NOMO-1 treated with DMSO at 0.1 percent for 48 hours (cell line): ENCODE data around the gene VSIR.
A peak's percentile ranks its signal among the peaks of the same experiment; 100 is the strongest.

Experiments used
- DNase-seq: peaks from one replicate; lab custom pipeline; 2025; ENCODE audit not compliant: unreplicated experiment; lab: John Stamatoyannopoulos, UW

The VSIR gene

DNA sequence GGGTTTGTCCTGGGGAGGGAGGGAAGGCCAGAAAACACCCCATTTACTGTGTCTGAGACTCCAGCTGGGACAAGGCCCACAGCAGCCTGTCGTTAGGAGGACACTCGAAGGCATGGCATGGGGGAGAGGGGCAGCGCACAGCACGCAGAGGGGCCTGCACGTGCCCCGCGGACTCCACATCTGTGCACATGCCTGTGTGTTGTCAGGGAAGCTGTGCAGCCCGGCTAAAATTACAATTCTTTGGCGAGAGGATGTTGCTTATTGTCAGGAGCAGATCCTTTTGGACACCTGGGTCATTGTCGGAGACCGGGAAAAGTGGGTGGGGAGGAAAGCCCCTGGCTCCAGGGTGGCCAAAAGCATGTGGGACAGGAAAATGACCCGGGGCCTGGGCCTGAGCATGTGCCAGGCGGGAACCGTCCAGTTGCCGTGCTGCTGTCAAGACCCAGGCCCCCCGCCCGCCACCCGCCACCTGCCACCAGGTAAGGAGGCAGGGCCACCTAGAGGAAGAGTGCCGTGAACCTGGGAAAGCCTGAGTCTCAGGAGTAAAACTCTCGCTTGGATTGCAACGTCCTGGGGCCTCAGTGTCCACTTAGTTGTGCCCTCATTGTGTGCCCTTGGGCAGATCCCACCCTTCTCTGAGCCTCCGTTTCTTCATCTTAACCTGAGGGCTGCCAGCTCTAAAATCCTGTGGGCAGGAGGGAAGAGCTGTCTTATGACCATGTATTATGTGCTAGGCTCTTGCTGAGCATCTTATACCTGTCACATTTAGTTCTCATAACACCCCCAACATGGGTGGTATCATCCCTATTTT lies 7.2 kb downstream of the VSIR start:
- no peak for DNase-seq

- DNase-seq = no peak
Measured at GRCh38 chr10:71765176-71765904, 8.0 kb downstream of the VSIR start.

DNA sequence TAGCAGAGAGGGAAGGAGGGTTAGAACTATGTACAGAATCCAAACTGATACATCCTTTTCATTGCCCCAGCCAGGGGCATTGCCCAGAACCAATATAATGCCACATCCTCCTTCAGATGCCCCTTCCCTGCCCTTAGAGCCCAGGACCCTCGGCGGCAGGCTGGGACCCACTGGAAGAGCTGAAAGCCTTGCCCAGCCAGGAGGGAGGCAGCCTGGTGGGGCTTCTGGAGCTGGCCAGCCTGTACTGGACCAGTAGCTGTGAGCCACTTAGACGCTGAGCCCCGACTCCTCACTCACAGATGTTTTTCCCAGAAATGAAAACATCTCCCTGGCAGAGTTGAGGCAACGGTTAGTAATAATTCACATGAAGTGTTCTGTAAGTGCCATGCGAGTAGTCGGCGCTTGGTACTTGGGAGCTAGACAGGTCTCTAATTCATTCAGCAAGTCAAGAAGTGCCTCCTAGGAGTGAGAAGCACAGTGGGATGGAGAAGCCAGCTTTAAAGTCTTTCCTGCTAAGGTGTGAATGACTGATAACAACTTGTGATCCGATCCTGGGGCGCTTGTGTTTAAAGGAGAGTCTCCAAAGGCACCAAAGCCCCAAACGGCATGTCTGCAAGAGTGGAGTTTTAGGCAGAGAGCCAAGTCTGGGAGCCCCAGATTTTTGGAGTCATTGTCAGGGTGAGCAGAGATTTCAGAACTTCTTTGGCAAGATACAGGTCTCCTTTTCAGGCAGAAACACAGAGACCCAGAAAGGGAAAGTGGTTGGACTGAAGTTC lies 9.8 kb downstream of the VSIR start:
- no peak for DNase-seq

DNA sequence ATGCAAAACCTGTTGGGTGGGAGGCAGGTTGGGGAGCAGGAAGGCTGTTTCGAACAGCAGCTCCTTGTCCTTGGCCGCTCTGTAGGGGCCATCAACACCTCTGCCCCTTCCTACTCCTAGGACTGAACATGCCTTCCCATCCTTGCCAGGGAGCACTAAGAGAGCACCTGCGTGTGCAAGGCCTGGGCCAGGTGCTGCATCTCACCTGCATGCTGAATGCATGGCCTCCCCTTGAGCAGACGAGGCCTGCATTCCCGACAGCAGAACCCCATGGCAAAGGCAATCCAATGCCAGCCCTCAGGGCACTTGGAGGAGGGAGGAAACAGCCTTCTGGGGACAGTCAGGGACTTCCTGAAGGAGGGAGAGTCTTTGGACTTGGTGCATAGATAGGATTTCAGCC lies 11.0 kb downstream of the VSIR start:
- DNase-seq = no peak

DNA sequence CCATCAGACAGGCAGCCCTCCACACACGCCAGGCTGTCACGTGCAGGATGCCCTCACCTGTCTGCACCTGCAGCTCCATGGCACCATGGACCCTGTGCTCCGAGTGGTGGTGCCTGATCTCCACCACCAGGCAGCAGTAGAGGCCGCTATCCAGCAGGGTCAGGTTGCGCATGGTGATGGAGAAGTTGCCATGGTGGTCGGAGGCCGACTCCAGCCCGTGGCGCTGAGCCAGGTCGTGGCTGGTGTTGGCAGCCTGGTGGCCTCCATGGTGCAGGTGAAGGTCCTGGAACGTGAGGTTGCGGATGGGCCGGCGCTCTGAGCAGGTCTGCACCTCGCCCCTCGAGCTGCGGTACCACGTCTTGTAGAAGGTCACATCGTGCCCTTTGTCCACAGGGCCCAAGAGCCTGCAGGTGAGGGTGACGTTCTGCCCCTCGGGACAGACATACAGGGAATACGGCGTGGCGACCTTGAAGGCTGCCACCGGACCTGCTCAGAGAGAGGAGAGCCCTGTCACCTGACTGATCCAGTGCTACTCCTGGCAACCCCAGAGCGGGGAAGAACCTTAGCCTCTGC lies 11.7 kb downstream of the VSIR start:
- DNase-seq = no peak

- no peak for DNase-seq
Measured at GRCh38 chr10:71761105-71761511, 12.2 kb downstream of the VSIR start.

- no peak for DNase-seq
Measured at GRCh38 chr10:71757399-71757922, 15.9 kb downstream of the VSIR start.

- DNase-seq = peak; percentile 70
Measured at GRCh38 chr10:71756311-71757191, 16.8 kb downstream of the VSIR start.

GRCh38 chr10:71755179-71755879 lies 18.0 kb downstream of the VSIR start:
- no peak for DNase-seq

GRCh38 chr10:71754562-71754961 lies 18.8 kb downstream of the VSIR start:
- peak; percentile 77 for DNase-seq

DNA sequence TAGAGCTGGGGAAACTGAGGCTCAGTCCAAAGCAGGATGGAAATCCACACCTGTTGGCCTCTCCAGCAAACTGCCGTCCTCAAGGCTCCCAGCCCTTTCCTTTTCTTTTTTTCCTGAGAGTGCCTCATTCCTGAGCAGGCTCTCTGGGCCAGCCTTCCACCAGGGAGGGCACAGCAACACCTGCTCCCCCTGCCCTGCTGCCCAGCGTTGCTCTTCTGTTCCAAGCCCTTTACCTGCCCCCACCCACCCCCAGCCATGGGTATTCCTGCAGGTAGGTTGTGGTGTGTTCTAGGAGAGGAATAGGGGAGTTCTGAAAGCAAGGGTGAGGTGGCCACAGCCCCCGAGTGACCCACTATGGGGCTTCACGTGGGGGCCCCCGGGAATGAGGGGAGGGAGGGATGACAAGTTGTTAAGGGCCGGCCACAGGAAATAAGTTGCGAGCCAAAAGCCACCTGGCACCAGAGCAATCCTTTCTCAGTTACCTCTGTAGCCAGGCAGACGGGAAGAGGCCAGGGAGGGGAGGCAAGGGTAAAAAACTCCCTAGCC lies 19.3 kb downstream of the VSIR start:
- DNase-seq = no peak

GRCh38 chr10:71753091-71753959 lies 20.0 kb downstream of the VSIR start:
- DNase-seq = peak; percentile 98

GRCh38 chr10:71752391-71753090 lies 20.8 kb downstream of the VSIR start:
- no peak for DNase-seq

GRCh38 chr10:71751515-71752224 lies 21.6 kb downstream of the VSIR start:
- no peak for DNase-seq

DNA sequence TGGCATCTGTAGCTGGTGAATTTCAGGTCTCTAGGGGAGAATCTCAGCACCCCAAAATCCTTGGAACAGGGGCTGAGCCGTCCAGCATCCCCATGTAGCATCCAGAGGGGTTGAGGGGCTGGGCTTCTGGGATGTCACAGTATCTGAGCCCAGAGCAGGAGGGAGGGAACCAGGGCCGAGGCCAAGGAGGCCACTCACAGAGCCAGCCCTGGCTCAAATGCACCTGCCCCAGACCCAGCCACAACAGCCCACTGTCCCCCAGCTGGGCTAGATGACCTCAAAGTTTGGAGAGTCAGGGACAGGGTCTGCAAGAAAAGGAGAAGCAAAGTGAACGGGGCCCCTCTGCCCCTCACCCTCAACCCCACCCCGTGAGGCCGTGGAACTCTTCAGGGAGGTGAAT lies 22.3 kb downstream of the VSIR start:
- DNase-seq = no peak

- DNase-seq = peak; percentile 89
Measured at GRCh38 chr10:71750124-71750841, 23.0 kb downstream of the VSIR start.
